Stimulated activated CD4-positive, alpha-beta T cell treated with anti-CD3 and anti-CD28 coated beads, Interleukin-2, amount 100 ng/mL, for 4 hours (primary cell): Measurements from ENCODE around the gene CNTNAP5.

Source experiments
- DNase-seq: peaks from one replicate; pipeline ENCODE4 v3.0.0-alpha.2; 2020; ENCODE audit warnings: low read depth

The CNTNAP5 gene

DNA sequence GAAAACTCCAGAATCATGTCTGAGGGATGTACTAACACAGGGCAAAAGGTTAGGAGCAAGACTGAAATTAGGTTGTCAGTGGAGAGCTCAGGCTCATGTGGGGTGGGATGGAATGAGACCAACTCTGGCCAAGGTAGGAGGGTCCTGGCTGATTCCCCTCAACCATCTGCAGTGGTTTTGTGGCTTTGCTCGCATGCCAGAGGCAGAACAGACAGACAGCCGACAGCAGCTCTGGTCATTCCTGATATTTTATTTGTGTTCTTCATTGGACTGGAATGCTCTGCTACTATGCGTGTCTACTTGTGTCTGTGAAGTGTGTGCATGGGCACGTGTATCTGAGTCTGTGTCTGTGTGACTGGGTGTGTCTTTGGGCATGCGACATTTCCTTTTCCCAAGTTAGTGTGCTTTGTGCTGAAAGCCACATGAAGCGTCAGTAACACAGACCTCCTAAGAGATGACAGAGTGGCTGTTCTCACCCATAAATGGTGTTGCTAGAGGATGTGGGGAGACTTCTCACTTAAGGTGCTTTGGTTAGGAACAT is 239.5 kb downstream of the CNTNAP5 start:
- DNase-seq: no peak

GRCh38 chr2:124267794-124268193 is 242.7 kb downstream of the CNTNAP5 start:
- no peak for DNase-seq

DNA sequence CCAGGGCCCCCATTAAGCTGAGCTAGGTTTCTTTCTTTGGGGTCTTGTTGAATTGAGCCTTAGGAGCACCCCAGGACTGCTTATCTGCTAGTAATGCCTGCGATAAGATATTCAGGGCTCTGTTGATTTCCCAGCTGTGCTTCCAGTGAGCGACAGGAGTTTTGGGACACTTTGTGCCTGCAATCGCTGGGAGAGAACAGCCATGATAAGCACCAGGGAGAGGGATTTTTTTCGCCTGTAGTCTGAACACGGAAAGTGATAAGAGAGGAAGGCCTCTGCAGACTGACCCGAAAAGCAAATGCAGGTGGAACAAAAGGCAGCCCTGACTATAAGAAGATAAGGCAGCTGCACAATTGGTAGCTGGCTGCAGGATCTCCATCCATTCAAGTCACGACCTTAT is 244.3 kb downstream of the CNTNAP5 start:
- no peak for DNase-seq

- no peak for DNase-seq
These were observed 247.3 kb downstream of the CNTNAP5 start for GRCh38 chr2:124272261-124272841.

- no peak for DNase-seq
These were observed 256.5 kb downstream of the CNTNAP5 start for GRCh38 chr2:124281541-124281940.

GRCh38 chr2:124283096-124283495 is 258.0 kb downstream of the CNTNAP5 start:
- no peak for DNase-seq

DNA sequence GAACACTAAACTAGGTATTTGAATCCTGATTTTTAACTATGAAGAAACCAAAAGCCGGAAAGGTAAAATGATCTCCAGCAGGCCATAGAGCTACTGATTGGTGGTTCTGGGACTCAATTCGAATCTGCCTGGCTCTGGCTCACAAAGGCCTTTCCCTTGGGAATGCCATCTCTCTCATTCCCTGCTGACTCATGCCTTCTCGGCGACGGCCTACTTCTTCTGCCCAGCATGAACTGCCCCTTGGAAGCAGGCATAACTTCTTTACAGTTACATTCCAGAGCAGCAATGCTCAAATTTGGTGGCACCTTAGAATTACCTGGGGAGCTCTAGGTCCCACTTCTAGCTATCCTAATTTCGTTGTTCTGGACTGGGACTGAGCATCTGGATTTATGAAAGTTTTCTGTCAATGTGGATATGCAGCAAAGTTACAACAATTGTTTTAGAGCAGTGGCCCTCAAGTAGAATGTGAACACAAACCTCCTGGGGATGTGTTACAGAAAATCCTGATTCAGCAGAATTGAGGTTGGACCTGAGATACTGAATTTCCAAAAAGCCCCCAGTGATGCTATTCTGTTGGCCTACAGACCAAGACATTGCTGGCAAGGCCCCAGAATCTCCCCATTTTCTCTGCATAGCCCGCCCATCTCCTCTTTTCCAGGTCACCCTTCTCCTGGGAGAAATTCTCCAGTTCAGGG is 261.1 kb downstream of the CNTNAP5 start:
- no peak for DNase-seq

DNA sequence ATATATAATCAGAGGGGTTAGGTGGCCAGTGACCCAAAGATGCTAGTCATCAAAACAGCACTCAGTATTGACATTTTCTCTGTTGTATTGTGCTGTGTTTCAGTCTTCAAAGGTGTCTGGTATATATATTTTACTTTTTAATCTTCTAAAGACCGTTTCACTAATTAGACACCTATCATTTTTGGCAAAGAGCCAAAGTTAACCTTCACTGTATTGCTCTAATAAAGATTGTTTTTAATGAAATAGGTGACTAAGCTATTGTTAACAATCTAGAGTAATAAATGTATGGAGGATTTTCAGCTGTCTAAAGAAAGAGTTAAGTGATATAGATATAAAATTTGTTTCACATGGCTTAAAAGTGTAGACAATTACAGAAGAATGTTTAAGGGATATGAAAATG is 264.0 kb downstream of the CNTNAP5 start:
- no peak for DNase-seq

DNA sequence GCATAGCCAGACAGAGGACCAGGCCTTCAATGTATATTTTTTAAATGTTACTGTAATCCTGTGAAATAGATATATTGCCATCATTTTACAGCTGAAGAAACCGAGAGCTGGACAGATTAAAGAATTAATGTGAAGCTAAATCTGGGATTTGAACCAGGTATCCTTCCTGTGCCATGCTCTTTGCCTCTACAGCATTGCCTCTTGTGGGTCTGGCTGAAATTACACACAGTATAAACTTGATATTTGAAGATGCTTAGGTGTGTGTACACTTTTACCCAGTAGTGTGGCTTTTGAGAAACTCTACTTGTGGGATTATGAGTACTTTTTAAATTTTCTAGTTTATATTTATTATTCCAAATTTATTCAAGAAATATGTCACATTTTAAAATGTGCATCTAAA is 264.5 kb downstream of the CNTNAP5 start:
- DNase-seq: no peak

GRCh38 chr2:124296470-124296869 is 271.4 kb downstream of the CNTNAP5 start:
- DNase-seq: no peak

DNA sequence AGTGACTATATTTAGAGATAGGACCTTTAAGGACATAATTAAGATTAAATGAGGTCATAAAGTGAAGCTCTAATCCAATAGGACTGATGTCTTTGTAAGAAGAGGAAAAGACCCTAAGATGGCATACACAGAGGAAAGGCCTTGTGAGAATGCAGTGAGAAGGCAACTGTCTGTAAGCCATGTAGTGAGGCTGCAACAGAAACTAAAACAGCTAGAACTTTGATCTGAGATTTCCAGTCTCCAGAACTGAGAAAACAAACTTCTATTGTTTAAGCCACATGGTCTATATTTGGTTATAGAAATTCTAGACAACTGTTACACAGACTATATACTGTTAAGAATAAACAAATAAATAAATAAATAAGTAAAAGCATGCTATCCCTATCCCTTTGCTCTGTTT is 276.8 kb downstream of the CNTNAP5 start:
- no peak for DNase-seq

DNA sequence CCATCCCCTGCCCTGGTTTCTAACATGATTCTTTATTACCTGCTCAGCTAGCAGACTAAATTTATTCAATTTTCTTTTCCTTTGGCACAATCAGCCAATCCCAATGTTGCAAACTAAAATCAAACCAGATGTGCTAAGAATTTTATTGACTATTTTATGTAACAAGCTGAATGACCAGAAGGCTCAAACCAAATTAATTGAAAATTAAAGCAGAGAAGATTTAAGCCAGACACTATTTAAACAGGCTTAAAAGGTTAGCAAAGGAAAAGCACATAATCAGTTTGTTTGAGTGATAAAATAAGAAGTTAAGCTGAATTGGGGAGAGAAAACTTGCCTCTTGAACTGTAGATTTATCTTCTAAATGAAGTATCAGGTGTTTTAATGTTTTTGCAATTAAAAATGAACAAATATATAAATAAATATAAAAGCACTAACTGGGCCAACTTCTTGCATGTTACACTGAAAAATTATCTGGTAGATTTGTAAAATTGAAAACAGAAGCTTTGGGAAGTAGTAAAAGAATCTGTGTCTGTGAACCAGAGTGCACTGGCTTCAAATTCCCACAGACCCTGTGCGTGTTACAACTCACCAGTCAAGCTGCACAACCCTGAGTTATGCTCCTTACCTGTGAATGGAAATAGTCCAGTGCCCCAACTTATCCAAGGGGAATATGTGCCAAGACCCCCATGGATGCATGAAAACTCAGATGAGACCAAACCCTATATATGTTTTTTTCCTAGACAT is 283.4 kb downstream of the CNTNAP5 start:
- no peak for DNase-seq

- DNase-seq: no peak
These were observed 284.6 kb downstream of the CNTNAP5 start for GRCh38 chr2:124309563-124310138.

DNA sequence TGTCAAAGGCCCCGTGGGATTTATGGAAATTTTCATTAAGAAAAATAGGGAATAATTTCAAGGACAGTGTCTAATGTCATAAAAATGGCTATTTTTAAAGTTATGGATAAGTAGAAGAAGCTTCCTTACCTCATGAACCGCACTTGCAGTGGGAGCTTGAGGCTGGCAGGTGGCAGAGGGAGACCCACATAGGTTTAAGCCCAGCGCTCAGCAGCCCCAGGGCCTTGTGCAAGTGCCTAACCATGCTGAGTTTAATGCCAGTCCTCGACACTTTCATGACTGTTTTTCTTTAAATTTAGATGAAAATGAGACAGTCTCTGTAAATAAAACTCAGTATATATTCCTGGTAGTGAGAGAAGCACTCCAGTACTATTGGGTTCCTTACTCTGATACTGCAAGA is 285.6 kb downstream of the CNTNAP5 start:
- DNase-seq: no peak

- no peak for DNase-seq
These were observed 289.0 kb downstream of the CNTNAP5 start for GRCh38 chr2:124314084-124314483.

GRCh38 chr2:124315221-124315880 is 290.3 kb downstream of the CNTNAP5 start:
- DNase-seq: no peak

GRCh38 chr2:124316133-124316532 is 291.0 kb downstream of the CNTNAP5 start:
- DNase-seq: no peak

DNA sequence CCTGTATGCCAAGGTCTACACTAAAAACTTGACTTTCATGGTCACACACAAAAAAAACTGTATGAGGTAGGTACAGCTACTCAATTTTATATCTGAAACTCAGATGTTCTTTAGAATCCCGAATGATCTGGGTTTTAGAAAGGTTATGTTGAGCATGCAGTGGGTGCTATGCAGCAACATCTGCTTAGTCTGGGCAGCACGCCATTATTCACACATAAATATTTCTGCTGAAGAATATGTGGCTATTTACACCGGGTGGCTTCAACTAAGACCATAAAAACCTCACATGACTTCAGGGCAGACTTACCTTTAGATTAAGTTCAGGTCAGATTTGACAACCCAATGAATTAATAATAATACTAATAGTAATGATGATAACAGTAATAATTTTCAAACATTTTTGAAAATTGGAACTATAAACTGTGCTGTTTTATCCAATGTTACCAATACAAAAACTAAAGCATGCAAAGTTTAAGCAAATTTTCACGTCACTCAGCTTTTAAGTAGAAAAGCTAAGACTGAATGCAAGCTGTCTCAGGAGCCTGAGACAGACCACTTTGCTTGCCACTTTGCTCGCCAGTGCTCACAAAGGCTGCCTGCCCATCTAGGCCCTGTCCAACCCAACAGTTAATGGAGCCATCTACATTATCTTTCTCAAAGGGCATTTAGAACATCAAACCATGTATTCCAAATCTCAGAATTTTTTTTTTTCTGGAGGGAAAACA is 292.0 kb downstream of the CNTNAP5 start:
- no peak for DNase-seq

GRCh38 chr2:124317628-124318027 is 292.5 kb downstream of the CNTNAP5 start:
- no peak for DNase-seq

DNA sequence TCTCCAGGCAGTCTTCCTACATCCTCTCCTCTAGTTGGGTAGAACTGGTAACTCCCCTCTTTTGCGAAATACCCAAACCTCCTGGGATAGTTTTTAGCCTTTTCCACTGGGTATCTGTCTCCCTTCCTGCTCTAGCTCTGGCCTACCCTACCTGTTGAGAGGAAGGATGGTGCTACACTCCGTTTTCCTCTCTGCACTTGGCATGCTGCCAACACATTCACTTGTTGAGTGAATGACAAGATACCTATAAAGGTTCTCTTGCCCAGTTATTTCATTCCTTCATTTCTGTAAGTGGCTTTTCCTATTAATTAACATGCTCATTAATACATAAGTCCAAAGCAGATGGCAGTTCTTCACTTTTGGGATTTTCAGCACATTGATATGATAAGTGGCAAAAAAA is 293.8 kb downstream of the CNTNAP5 start:
- no peak for DNase-seq

GRCh38 chr2:124319577-124319976 is 294.5 kb downstream of the CNTNAP5 start:
- DNase-seq: no peak
